HCT116 (cell line): Measurements from ENCODE around the gene MYRF. TPM values are rescaled to one million over a fixed set of nuclear protein-coding genes. Genes with fewer than 3 reads are reported as not detected.

Experiments used
- ATAC-seq: fragments of 200-7000 bp; cut with Tn5 transposase; 2 replicates; pipeline ENCODE4 v1.9.1; 2020; ENCODE audit warnings: mild to moderate bottlenecking, moderate library complexity
- BruUV-seq: library from RNA; stranded (reverse); fragments of 400-500 nt; replicated peaks from 2 replicates; lab custom pipeline; 2021; lab: Mats Ljungman, UMichigan
- CTCF ChIA-PET: fragments of 300-600 bp; sonication (Branson Sonifier 250); formaldehyde crosslinking; loops from one replicate; lab custom pipeline; 2021; ENCODE audit warnings: antibody characterized with exemption; lab: Charles Lee
- POLR2A ChIA-PET: fragments of 300-600, 350-600 bp; sonication (Branson Sonifier 250); formaldehyde crosslinking; loops from one replicate; lab custom pipeline; 2021; ENCODE audit warnings: antibody characterized with exemption; lab: Charles Lee
- RAD21 ChIA-PET, 2 experiments: fragments of 300-600 bp; sonication (Branson Sonifier 250); formaldehyde crosslinking; loops; one replicate each; lab custom pipeline; 2023; ENCODE audit warnings: low total read pairs in 2 of 2; ENCODE audit not compliant: uncharacterized antibody in 2 of 2, unreplicated experiment in 2 of 2, low non-redundant PET in 1 of 2; lab: Charles Lee
- DNase-seq: peaks from one replicate; pipeline ENCODE4 v3.0.0-alpha.2; 2010; ENCODE audit warnings: low read depth, low spot score
- H2AFZ ChIP-seq: fragments of 200-600 bp; shearing (Covaris generic), sonication (generic); 2 replicates; pipeline ENCODE4 v1.6.1; 2017; ENCODE audit warnings: low read depth, mixed run types, mixed read lengths, antibody characterized with exemption, low read length; ENCODE audit not compliant: poor library complexity, severe bottlenecking
- H3K27ac ChIP-seq: 2 replicates; pipeline ENCODE4 v1.5.1; 2012; ENCODE audit warnings: low read depth, low read length
- H3K27me3 ChIP-seq: fragments of 200-600 bp; sonication (generic); 2 replicates; pipeline ENCODE4 v1.6.1; 2016; ENCODE audit warnings: mixed run types, low read length, mixed read lengths; ENCODE audit not compliant: insufficient read depth
- H3K36me3 ChIP-seq, 2 experiments: fragments of 200-500 bp in 1 of 2; fragments of 200-600 bp in 1 of 2; sonication (Bioruptor generic) in 1 of 2; sonication (generic) in 1 of 2; 2 replicates each; pipeline versions ENCODE4 v1.5.1 to v1.6.1; 2014 to 2016; ENCODE audit warnings: low read length in 2 of 2, inconsistent platforms in 1 of 2, mixed read lengths in 1 of 2, mixed run types in 1 of 2; ENCODE audit not compliant: insufficient read depth in 2 of 2, control insufficient read depth in 1 of 2
- H3K4me1 ChIP-seq, 2 experiments: fragments of 200-600 bp in 1 of 2; sonication (generic) in 1 of 2; 2 replicates each; pipeline versions ENCODE4 v1.5.1 to v1.6.1; 2012 to 2017; ENCODE audit warnings: low read length in 2 of 2, inconsistent platforms in 1 of 2, mild to moderate bottlenecking in 1 of 2, mixed read lengths in 1 of 2, mixed run types in 1 of 2, moderate library complexity in 1 of 2; ENCODE audit not compliant: insufficient read depth in 2 of 2, control insufficient read depth in 1 of 2
- H3K4me2 ChIP-seq: fragments of 200-600 bp; sonication (generic); 2 replicates; pipeline ENCODE4 v1.6.1; 2017; ENCODE audit warnings: mixed run types, low read length, mixed read lengths
- H3K4me3 ChIP-seq, 2 experiments: fragments of 200-600 bp in 1 of 2; sonication (generic) in 1 of 2; replicated peaks in 1 of 2; 2 replicates each; pipeline ENCODE4 v1.5.1; 2011 to 2016; ENCODE audit warnings: low read length in 2 of 2, control low read depth in 1 of 2, low read depth in 1 of 2, mild to moderate bottlenecking in 1 of 2, mixed read lengths in 1 of 2, mixed run types in 1 of 2
- H3K79me2 ChIP-seq: fragments of 200-600 bp; sonication (generic); 2 replicates; pipeline ENCODE4 v1.6.1; 2017; ENCODE audit warnings: mild to moderate bottlenecking, mixed run types, low read length, moderate library complexity, mixed read lengths; ENCODE audit not compliant: insufficient read depth
- H3K9ac ChIP-seq: fragments of 200-600 bp; sonication (generic); 2 replicates; pipeline ENCODE4 v1.6.1; 2016; ENCODE audit warnings: low read length, mixed read lengths
- H3K9me2 ChIP-seq: fragments of 200-600 bp; sonication (generic), shearing (Covaris generic); 2 replicates; pipeline ENCODE4 v1.6.1; 2017; ENCODE audit warnings: mixed run types, mild to moderate bottlenecking, moderate library complexity; ENCODE audit not compliant: insufficient read depth
- H3K9me3 ChIP-seq, 2 experiments: fragments of 200-500 bp in 1 of 2; fragments of 200-600 bp in 1 of 2; sonication (Bioruptor generic) in 1 of 2; sonication (generic) in 1 of 2; 2 replicates each; pipeline ENCODE4 v1.6.1; 2014 to 2017; ENCODE audit warnings: low read length in 2 of 2, mixed read lengths in 2 of 2, inconsistent platforms in 1 of 2, low read depth in 1 of 2, mild to moderate bottlenecking in 1 of 2, mixed run types in 1 of 2, moderate library complexity in 1 of 2; ENCODE audit not compliant: control insufficient read depth in 1 of 2, insufficient read depth in 1 of 2
- H4K20me1 ChIP-seq: fragments of 200-600 bp; sonication (generic), shearing (Covaris generic); 2 replicates; pipeline ENCODE4 v1.6.1; 2017; ENCODE audit warnings: mixed run types, mild to moderate bottlenecking, moderate library complexity; ENCODE audit not compliant: insufficient read depth
- CBX3 ChIP-seq: IDR thresholded peaks from 2 replicates; pipeline ENCODE4 v1.6.1; 2012; ENCODE audit warnings: low read depth
- EZH2 ChIP-seq: fragments of 200-600 bp; sonication (generic); IDR thresholded peaks from 2 replicates; pipeline ENCODE4 v1.6.1; 2017; ENCODE audit warnings: antibody characterized with exemption, mixed run types
- FOSL1 ChIP-seq: IDR thresholded peaks from 2 replicates; pipeline ENCODE4 v1.6.1; 2012; ENCODE audit warnings: low read depth
- JUND ChIP-seq: IDR thresholded peaks from 2 replicates; pipeline ENCODE4 v1.6.1; 2012
- POLR2AphosphoS5 ChIP-seq: IDR thresholded peaks from 2 replicates; pipeline ENCODE4 v1.6.1; 2011; ENCODE audit warnings: mild to moderate bottlenecking, low read depth, low read length, moderate library complexity
- RAD21 ChIP-seq: IDR thresholded peaks from 2 replicates; pipeline ENCODE4 v1.6.1; 2012; ENCODE audit warnings: low read depth, mild to moderate bottlenecking
- SIN3A ChIP-seq: IDR thresholded peaks from 2 replicates; pipeline ENCODE4 v1.6.1; 2012; ENCODE audit warnings: low read depth
- SP1 ChIP-seq: IDR thresholded peaks from 2 replicates; pipeline ENCODE4 v1.6.1; 2012; ENCODE audit warnings: low read depth
- ZFX ChIP-seq: fragments of 450-650 bp; IDR thresholded peaks from 2 replicates; pipeline ENCODE4 v1.6.1; 2017
- intact Hi-C: fragments of 100-400 bp; cut with micrococcal nuclease; formaldehyde crosslinking; loops from 2 replicates; pipeline ENCODE4 v1.10.0; 2022
- total RNA-seq: library from RNA; stranded (reverse); gene quantifications from one replicate; pipeline ENCODE4 v1.2.1, GENCODE V29; 2021; ENCODE audit not compliant: unreplicated experiment
- TF ChIP-seq, protein P1 (sequence below): IDR thresholded peaks from 2 replicates; pipeline ENCODE4 v1.6.1; 2012; ENCODE audit warnings: low read depth
- TF ChIP-seq, protein P2 (sequence below): IDR thresholded peaks from 2 replicates; pipeline ENCODE4 v1.6.1; 2012

MYRF gene
- total RNA-seq, 1 experiment from 2014 or later = 52.3 TPM

DNA sequence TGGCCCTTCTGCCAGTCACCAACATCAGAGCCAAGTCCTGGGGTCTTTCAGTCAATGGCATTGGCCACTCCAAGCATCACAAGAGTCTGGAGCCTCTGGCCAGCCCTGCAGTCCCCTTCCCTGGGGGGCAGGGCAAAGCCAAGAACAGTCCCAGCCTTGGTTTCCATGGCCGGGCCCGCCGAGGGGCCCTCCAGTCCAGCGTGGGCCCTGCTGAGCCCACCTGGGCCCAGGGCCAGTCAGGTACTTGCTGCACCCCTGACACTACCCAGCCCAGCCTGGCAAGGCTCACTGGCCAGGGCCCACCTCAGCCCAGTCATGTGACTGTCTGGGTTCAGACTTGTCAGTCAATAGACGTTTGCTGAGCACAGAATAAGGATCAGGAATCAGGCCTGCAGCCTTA, 29.1 kb downstream of the MYRF start:
- no peaks in the 10 kb centered on the region for H3K9me2 ChIP-seq
- H3K9me3 ChIP-seq = no peaks in the 10 kb centered on the region
- peaks cover 7 to 25% of the 10 kb centered on the region in 2 experiments; a peak in 3 of 4 replicates for H3K36me3 ChIP-seq
- no peaks in the 10 kb centered on the region for H3K4me1 ChIP-seq
- H3K4me2 ChIP-seq = no peak overlapping the region
- no peak overlapping the region for H3K9ac ChIP-seq
- no peak overlapping the region for H3K27ac ChIP-seq
- BruUV-seq = no TSS peak
- ChIA-PET POLR2A (interaction anchor here (2.0 kb wide), 1 partner anchor 11 kb away, joined by 6 read pairs; the partner anchor contains the start of genes FEN1 and TMEM258), RAD21 (no interaction called here), CTCF (no interaction called here)
- ATAC-seq (no peak), DNase-seq (no peak)
- H3K27me3 ChIP-seq = no peaks in the 10 kb centered on the region
- no peaks in the 10 kb centered on the region for H4K20me1 ChIP-seq
- no peak overlapping the region for H2AFZ ChIP-seq
- no peak for TF ChIP-seq FOSL1
- no peak for TF ChIP-seq CBX3
- TF ChIP-seq ZFX = no peak
- TF ChIP-seq JUND = no peak
- no peak for TF ChIP-seq SP1
- no peak for TF ChIP-seq SIN3A
- no peak for TF ChIP-seq RAD21
- TF ChIP-seq POLR2AphosphoS5 = no peak
- TF ChIP-seq, protein P1, sequence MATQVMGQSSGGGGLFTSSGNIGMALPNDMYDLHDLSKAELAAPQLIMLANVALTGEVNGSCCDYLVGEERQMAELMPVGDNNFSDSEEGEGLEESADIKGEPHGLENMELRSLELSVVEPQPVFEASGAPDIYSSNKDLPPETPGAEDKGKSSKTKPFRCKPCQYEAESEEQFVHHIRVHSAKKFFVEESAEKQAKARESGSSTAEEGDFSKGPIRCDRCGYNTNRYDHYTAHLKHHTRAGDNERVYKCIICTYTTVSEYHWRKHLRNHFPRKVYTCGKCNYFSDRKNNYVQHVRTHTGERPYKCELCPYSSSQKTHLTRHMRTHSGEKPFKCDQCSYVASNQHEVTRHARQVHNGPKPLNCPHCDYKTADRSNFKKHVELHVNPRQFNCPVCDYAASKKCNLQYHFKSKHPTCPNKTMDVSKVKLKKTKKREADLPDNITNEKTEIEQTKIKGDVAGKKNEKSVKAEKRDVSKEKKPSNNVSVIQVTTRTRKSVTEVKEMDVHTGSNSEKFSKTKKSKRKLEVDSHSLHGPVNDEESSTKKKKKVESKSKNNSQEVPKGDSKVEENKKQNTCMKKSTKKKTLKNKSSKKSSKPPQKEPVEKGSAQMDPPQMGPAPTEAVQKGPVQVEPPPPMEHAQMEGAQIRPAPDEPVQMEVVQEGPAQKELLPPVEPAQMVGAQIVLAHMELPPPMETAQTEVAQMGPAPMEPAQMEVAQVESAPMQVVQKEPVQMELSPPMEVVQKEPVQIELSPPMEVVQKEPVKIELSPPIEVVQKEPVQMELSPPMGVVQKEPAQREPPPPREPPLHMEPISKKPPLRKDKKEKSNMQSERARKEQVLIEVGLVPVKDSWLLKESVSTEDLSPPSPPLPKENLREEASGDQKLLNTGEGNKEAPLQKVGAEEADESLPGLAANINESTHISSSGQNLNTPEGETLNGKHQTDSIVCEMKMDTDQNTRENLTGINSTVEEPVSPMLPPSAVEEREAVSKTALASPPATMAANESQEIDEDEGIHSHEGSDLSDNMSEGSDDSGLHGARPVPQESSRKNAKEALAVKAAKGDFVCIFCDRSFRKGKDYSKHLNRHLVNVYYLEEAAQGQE = no peak
- TF ChIP-seq, protein P2, sequence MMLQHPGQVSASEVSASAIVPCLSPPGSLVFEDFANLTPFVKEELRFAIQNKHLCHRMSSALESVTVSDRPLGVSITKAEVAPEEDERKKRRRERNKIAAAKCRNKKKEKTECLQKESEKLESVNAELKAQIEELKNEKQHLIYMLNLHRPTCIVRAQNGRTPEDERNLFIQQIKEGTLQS = no peak
- TF ChIP-seq EZH2 = no peak
- no peaks in the 10 kb centered on the region for H3K79me2 ChIP-seq
- intact Hi-C loops = no loop called here
- H3K4me3 ChIP-seq = no peak overlapping the region
